PFSK-1 (cell line): Measurements from ENCODE around the gene ID2.

Experiments
- REST ChIP-seq, 2 experiments: IDR thresholded peaks; 2 replicates each; pipeline versions ENCODE4 v1.6.1 to v1.8.0; 2011 to 2012; ENCODE audit warnings: low read depth in 2 of 2, low read length in 2 of 2, control low read depth in 1 of 2, inconsistent platforms in 1 of 2, mild to moderate bottlenecking in 1 of 2, moderate library complexity in 1 of 2; ENCODE audit not compliant: insufficient read depth in 1 of 2
- TAF1 ChIP-seq: IDR thresholded peaks from 2 replicates; pipeline ENCODE4 v1.6.1; 2012; ENCODE audit warnings: low read length, control low read depth, borderline replicate concordance; ENCODE audit not compliant: insufficient read depth

- TF ChIP-seq REST (IDR thresholded peaks at IDR 0.05; ENCODE audit: insufficient read depth in 1 of 2, low read depth in 2 of 2, low read length in 2 of 2) (peak; percentile 54 to 56; a peak in 2 of 4 replicates), TAF1 (peak; percentile 99)
These were observed at the start of gene ID2 for GRCh38 chr2:8681786-8682692.
